Measurements from ENCODE around the gene ATOX1.

DNA sequence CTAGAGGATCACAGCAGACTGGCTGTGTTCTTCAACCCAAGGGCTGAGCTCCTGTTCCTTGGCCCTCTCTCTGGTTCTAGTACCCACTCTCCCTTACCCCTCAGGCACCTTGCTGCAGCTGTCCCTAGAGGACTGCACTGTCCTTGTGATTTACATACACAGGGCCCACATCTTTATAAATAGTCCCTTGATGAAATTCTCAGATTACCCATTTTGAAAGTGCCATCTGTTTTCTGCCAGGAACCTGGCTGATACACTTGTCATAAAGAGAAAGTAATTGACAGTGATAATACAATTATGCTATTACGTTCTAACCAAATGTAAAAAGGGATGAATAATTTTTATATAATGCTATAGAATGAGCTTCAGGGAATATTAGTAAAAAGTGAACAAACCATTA lies 55.2 kb downstream of the ATOX1 start:
- TF ChIP-seq CTCF (IDR thresholded peaks at IDR 0.05) (no peak), POLR2A (IDR thresholded peaks at IDR 0.05) (no peak)
